Activated CD8-positive, alpha-beta memory T cell treated with anti-CD3 and anti-CD28 coated beads, Interleukin-2, amount 50 U/mL, for 24 hours (primary cell): ENCODE measurements around the gene FZD2.
"Not testable (repeated sequence)": the region's sequence is repeated elsewhere in the genome, so short reads cannot be mapped to it uniquely, and the experiment has no call there.

ENCODE experiments used
- DNase-seq: peaks from one replicate; pipeline ENCODE4 v3.0.0-alpha.2; 2020; ENCODE audit errors: extremely low read depth

The FZD2 gene

GRCh38 chr17:44556832-44557606, at the start of gene FZD2:
TSS of gene FZD2 (plus strand) at chr17:44557484. CDS start at chr17:44557689, 205 bp downstream.
- peak; percentile 28 for DNase-seq

- not testable (repeated sequence) for DNase-seq
Observed at GRCh38 chr17:44511241-44512134, 45.8 kb upstream of the FZD2 start.

- DNase-seq, result no peak
Observed at GRCh38 chr17:44518032-44518431, 39.3 kb upstream of the FZD2 start.

GRCh38 chr17:44522883-44523671, 34.2 kb upstream of the FZD2 start:
- peak; percentile 29 for DNase-seq

GRCh38 chr17:44523672-44523972, 33.7 kb upstream of the FZD2 start:
- DNase-seq, result no peak

- DNase-seq, result no peak
Observed at GRCh38 chr17:44527102-44527501, 30.2 kb upstream of the FZD2 start.

GRCh38 chr17:44527954-44528353, 29.3 kb upstream of the FZD2 start:
- no peak for DNase-seq

- no peak for DNase-seq
Observed at GRCh38 chr17:44529864-44530263, 27.4 kb upstream of the FZD2 start.

GRCh38 chr17:44530896-44531418, 26.3 kb upstream of the FZD2 start:
- no peak for DNase-seq

GRCh38 chr17:44533533-44534246, 23.6 kb upstream of the FZD2 start:
- peak; percentile 75 for DNase-seq

GRCh38 chr17:44536090-44536953, 21.0 kb upstream of the FZD2 start:
- no peak for DNase-seq

GRCh38 chr17:44537922-44538321, 19.4 kb upstream of the FZD2 start:
- not testable (repeated sequence) for DNase-seq

- DNase-seq, result no peak
Observed at GRCh38 chr17:44539673-44540072, 17.6 kb upstream of the FZD2 start.

- DNase-seq, result no peak
Observed at GRCh38 chr17:44540246-44541084, 16.8 kb upstream of the FZD2 start.

- no peak for DNase-seq
Observed at GRCh38 chr17:44541884-44542581, 15.3 kb upstream of the FZD2 start.

GRCh38 chr17:44543213-44543904, 13.9 kb upstream of the FZD2 start:
- no peak for DNase-seq

GRCh38 chr17:44543905-44544523, 13.3 kb upstream of the FZD2 start:
- DNase-seq, result no peak
